HCT116 (cell line): ENCODE measurements around the gene AFTPH. TPM values are rescaled to one million over a fixed set of nuclear protein-coding genes. Genes with fewer than 3 reads are reported as not detected.

Experiments used
- ATAC-seq: fragments of 200-7000 bp; cut with Tn5 transposase; 2 replicates; pipeline ENCODE4 v1.9.1; 2020; ENCODE audit warnings: mild to moderate bottlenecking, moderate library complexity
- BruUV-seq: library from RNA; stranded (reverse); fragments of 400-500 nt; replicated peaks from 2 replicates; lab custom pipeline; 2021; lab: Mats Ljungman, UMichigan
- CTCF ChIA-PET: fragments of 300-600 bp; sonication (Branson Sonifier 250); formaldehyde crosslinking; loops from one replicate; lab custom pipeline; 2021; ENCODE audit warnings: antibody characterized with exemption; lab: Charles Lee
- POLR2A ChIA-PET: fragments of 300-600, 350-600 bp; sonication (Branson Sonifier 250); formaldehyde crosslinking; loops from one replicate; lab custom pipeline; 2021; ENCODE audit warnings: antibody characterized with exemption; lab: Charles Lee
- RAD21 ChIA-PET, 2 experiments: fragments of 300-600 bp; sonication (Branson Sonifier 250); formaldehyde crosslinking; loops; one replicate each; lab custom pipeline; 2023; ENCODE audit warnings: low total read pairs in 2 of 2; ENCODE audit not compliant: uncharacterized antibody in 2 of 2, unreplicated experiment in 2 of 2, low non-redundant PET in 1 of 2; lab: Charles Lee
- DNase-seq: peaks from one replicate; pipeline ENCODE4 v3.0.0-alpha.2; 2010; ENCODE audit warnings: low read depth, low spot score
- H2AFZ ChIP-seq: fragments of 200-600 bp; shearing (Covaris generic), sonication (generic); 2 replicates; pipeline ENCODE4 v1.6.1; 2017; ENCODE audit warnings: low read depth, mixed run types, mixed read lengths, antibody characterized with exemption, low read length; ENCODE audit not compliant: poor library complexity, severe bottlenecking
- H3K27ac ChIP-seq: 2 replicates; pipeline ENCODE4 v1.5.1; 2012; ENCODE audit warnings: low read depth, low read length
- H3K27me3 ChIP-seq: fragments of 200-600 bp; sonication (generic); 2 replicates; pipeline ENCODE4 v1.6.1; 2016; ENCODE audit warnings: mixed run types, low read length, mixed read lengths; ENCODE audit not compliant: insufficient read depth
- H3K36me3 ChIP-seq, 2 experiments: fragments of 200-500 bp in 1 of 2; fragments of 200-600 bp in 1 of 2; sonication (Bioruptor generic) in 1 of 2; sonication (generic) in 1 of 2; 2 replicates each; pipeline versions ENCODE4 v1.5.1 to v1.6.1; 2014 to 2016; ENCODE audit warnings: low read length in 2 of 2, inconsistent platforms in 1 of 2, mixed read lengths in 1 of 2, mixed run types in 1 of 2; ENCODE audit not compliant: insufficient read depth in 2 of 2, control insufficient read depth in 1 of 2
- H3K4me1 ChIP-seq, 2 experiments: fragments of 200-600 bp in 1 of 2; sonication (generic) in 1 of 2; 2 replicates each; pipeline versions ENCODE4 v1.5.1 to v1.6.1; 2012 to 2017; ENCODE audit warnings: low read length in 2 of 2, inconsistent platforms in 1 of 2, mild to moderate bottlenecking in 1 of 2, mixed read lengths in 1 of 2, mixed run types in 1 of 2, moderate library complexity in 1 of 2; ENCODE audit not compliant: insufficient read depth in 2 of 2, control insufficient read depth in 1 of 2
- H3K4me2 ChIP-seq: fragments of 200-600 bp; sonication (generic); 2 replicates; pipeline ENCODE4 v1.6.1; 2017; ENCODE audit warnings: mixed run types, low read length, mixed read lengths
- H3K4me3 ChIP-seq, 2 experiments: fragments of 200-600 bp in 1 of 2; sonication (generic) in 1 of 2; replicated peaks in 1 of 2; 2 replicates each; pipeline ENCODE4 v1.5.1; 2011 to 2016; ENCODE audit warnings: low read length in 2 of 2, control low read depth in 1 of 2, low read depth in 1 of 2, mild to moderate bottlenecking in 1 of 2, mixed read lengths in 1 of 2, mixed run types in 1 of 2
- H3K79me2 ChIP-seq: fragments of 200-600 bp; sonication (generic); 2 replicates; pipeline ENCODE4 v1.6.1; 2017; ENCODE audit warnings: mild to moderate bottlenecking, mixed run types, low read length, moderate library complexity, mixed read lengths; ENCODE audit not compliant: insufficient read depth
- H3K9ac ChIP-seq: fragments of 200-600 bp; sonication (generic); 2 replicates; pipeline ENCODE4 v1.6.1; 2016; ENCODE audit warnings: low read length, mixed read lengths
- H3K9me2 ChIP-seq: fragments of 200-600 bp; sonication (generic), shearing (Covaris generic); 2 replicates; pipeline ENCODE4 v1.6.1; 2017; ENCODE audit warnings: mixed run types, mild to moderate bottlenecking, moderate library complexity; ENCODE audit not compliant: insufficient read depth
- H3K9me3 ChIP-seq, 2 experiments: fragments of 200-500 bp in 1 of 2; fragments of 200-600 bp in 1 of 2; sonication (Bioruptor generic) in 1 of 2; sonication (generic) in 1 of 2; 2 replicates each; pipeline ENCODE4 v1.6.1; 2014 to 2017; ENCODE audit warnings: low read length in 2 of 2, mixed read lengths in 2 of 2, inconsistent platforms in 1 of 2, low read depth in 1 of 2, mild to moderate bottlenecking in 1 of 2, mixed run types in 1 of 2, moderate library complexity in 1 of 2; ENCODE audit not compliant: control insufficient read depth in 1 of 2, insufficient read depth in 1 of 2
- H4K20me1 ChIP-seq: fragments of 200-600 bp; sonication (generic), shearing (Covaris generic); 2 replicates; pipeline ENCODE4 v1.6.1; 2017; ENCODE audit warnings: mixed run types, mild to moderate bottlenecking, moderate library complexity; ENCODE audit not compliant: insufficient read depth
- CBX3 ChIP-seq: IDR thresholded peaks from 2 replicates; pipeline ENCODE4 v1.6.1; 2012; ENCODE audit warnings: low read depth
- EGR1 ChIP-seq: IDR thresholded peaks from 2 replicates; pipeline ENCODE4 v1.6.1; 2012; ENCODE audit warnings: low read depth
- ELF1 ChIP-seq: IDR thresholded peaks from 2 replicates; pipeline ENCODE4 v1.6.1; 2012; ENCODE audit warnings: low read depth, borderline replicate concordance
- EZH2 ChIP-seq: fragments of 200-600 bp; sonication (generic); IDR thresholded peaks from 2 replicates; pipeline ENCODE4 v1.6.1; 2017; ENCODE audit warnings: antibody characterized with exemption, mixed run types
- FOSL1 ChIP-seq: IDR thresholded peaks from 2 replicates; pipeline ENCODE4 v1.6.1; 2012; ENCODE audit warnings: low read depth
- JUND ChIP-seq: IDR thresholded peaks from 2 replicates; pipeline ENCODE4 v1.6.1; 2012
- MAX ChIP-seq: IDR thresholded peaks from 2 replicates; pipeline ENCODE4 v1.6.1; 2012
- POLR2A ChIP-seq: IDR thresholded peaks from 2 replicates; pipeline ENCODE4 v1.7.0; 2011; ENCODE audit warnings: borderline replicate concordance; ENCODE audit not compliant: insufficient read depth, insufficient read length; ENCODE audit errors: extremely low read depth
- POLR2AphosphoS5 ChIP-seq: IDR thresholded peaks from 2 replicates; pipeline ENCODE4 v1.6.1; 2011; ENCODE audit warnings: mild to moderate bottlenecking, low read depth, low read length, moderate library complexity
- RAD21 ChIP-seq: IDR thresholded peaks from 2 replicates; pipeline ENCODE4 v1.6.1; 2012; ENCODE audit warnings: low read depth, mild to moderate bottlenecking
- REST ChIP-seq: IDR thresholded peaks from 2 replicates; pipeline ENCODE4 v1.6.1; 2012; ENCODE audit warnings: low read depth
- SIN3A ChIP-seq: IDR thresholded peaks from 2 replicates; pipeline ENCODE4 v1.6.1; 2012; ENCODE audit warnings: low read depth
- SP1 ChIP-seq: IDR thresholded peaks from 2 replicates; pipeline ENCODE4 v1.6.1; 2012; ENCODE audit warnings: low read depth
- TCF7L2 ChIP-seq: IDR thresholded peaks from 2 replicates; pipeline ENCODE4 v1.7.0; 2011; ENCODE audit warnings: borderline replicate concordance, inconsistent platforms; ENCODE audit not compliant: insufficient read depth, insufficient read length; ENCODE audit errors: extremely low read depth
- intact Hi-C: fragments of 100-400 bp; cut with micrococcal nuclease; formaldehyde crosslinking; loops from 2 replicates; pipeline ENCODE4 v1.10.0; 2022
- total RNA-seq: library from RNA; stranded (reverse); gene quantifications from one replicate; pipeline ENCODE4 v1.2.1, GENCODE V29; 2021; ENCODE audit not compliant: unreplicated experiment

AFTPH gene
- total RNA-seq, 1 experiment from 2014 or later: 23.6 TPM

GRCh38 chr2:64629329-64629781, 105.2 kb downstream of the AFTPH start (continued):
- TF ChIP-seq ELF1 (no peak), RAD21 (no peak), TCF7L2 (no peak), FOSL1 (no peak), EGR1 (no peak), EZH2 (no peak), CBX3 (no peak), SP1 (no peak), JUND (no peak), SIN3A (no peak)

- no peaks in the 10 kb centered on the region for H3K9me2 ChIP-seq
- no peak overlapping the region for H2AFZ ChIP-seq
- H3K4me3 ChIP-seq: no peak overlapping the region
- ATAC-seq (no peak), DNase-seq (no peak)
- ChIA-PET RAD21 (no interaction called here), CTCF (interaction anchor here (1.0 kb wide), 1 partner anchor 16 kb away, joined by 3 read pairs; no protein-coding TSS in a partner anchor), POLR2A (interaction anchor here (1.1 kb wide), 1 partner anchor 121 kb away, joined by 3 read pairs; no protein-coding TSS in a partner anchor)
- H3K79me2 ChIP-seq: peaks cover 38% of the 10 kb centered on the region
- intact Hi-C loops: no loop called here
- H3K9ac ChIP-seq: no peak overlapping the region
- H3K4me1 ChIP-seq: no peaks in the 10 kb centered on the region
- no peak overlapping the region for H3K27ac ChIP-seq
- peaks cover 28% of the 10 kb centered on the region for H4K20me1 ChIP-seq
- H3K4me2 ChIP-seq: no peak overlapping the region
- BruUV-seq: no TSS peak
- peaks cover 18 to 36% of the 10 kb centered on the region in 2 experiments for H3K36me3 ChIP-seq
- no peaks in the 10 kb centered on the region for H3K27me3 ChIP-seq
- no peaks in the 10 kb centered on the region for H3K9me3 ChIP-seq
- TF ChIP-seq POLR2AphosphoS5 (peak; percentile 23; the same call in 1 of the 2 replicates), POLR2A (no peak), ELF1 (no peak), MAX (no peak), REST (no peak)
These were observed 105.7 kb downstream of the AFTPH start for GRCh38 chr2:64629875-64630274.
